Esophagus (tissue), 2 donors: ENCODE results near the gene INSR. TPM values are rescaled to one million over a fixed set of nuclear protein-coding genes. Genes with fewer than 3 reads are reported as not detected.

Experiments used
- H3K27ac ChIP-seq, 2 donors: one replicate each; pipeline ENCODE4 v1.5.1; 2013; ENCODE audit warnings: low read depth in 2 of 2, mild to moderate bottlenecking in 2 of 2, inconsistent platforms in 1 of 2, low read length in 1 of 2, moderate library complexity in 1 of 2
- H3K27me3 ChIP-seq, 2 donors: one replicate each; pipeline ENCODE4 v1.6.1; 2013; ENCODE audit warnings: low read length in 2 of 2, control low read depth in 1 of 2, mild to moderate bottlenecking in 1 of 2; ENCODE audit not compliant: insufficient read depth in 2 of 2, control insufficient read depth in 1 of 2
- H3K36me3 ChIP-seq, 2 donors: one replicate each; pipeline ENCODE4 v1.6.1; 2013; ENCODE audit warnings: low read length in 1 of 2; ENCODE audit not compliant: control insufficient read depth in 2 of 2, insufficient read depth in 2 of 2
- H3K4me1 ChIP-seq, 2 donors: one replicate each; pipeline ENCODE4 v1.6.1; 2013; ENCODE audit warnings: low read length in 1 of 2; ENCODE audit not compliant: control insufficient read depth in 2 of 2, insufficient read depth in 2 of 2
- H3K4me3 ChIP-seq, 2 donors: one replicate each; pipeline ENCODE4 v1.5.1; 2013; ENCODE audit warnings: low read length in 2 of 2, mild to moderate bottlenecking in 2 of 2, low read depth in 1 of 2, moderate library complexity in 1 of 2
- H3K9me3 ChIP-seq, 2 donors: one replicate each; pipeline ENCODE4 v1.6.1; 2013; ENCODE audit warnings: mild to moderate bottlenecking in 2 of 2, low read depth in 1 of 2, low read length in 1 of 2, moderate library complexity in 1 of 2; ENCODE audit not compliant: control insufficient read depth in 2 of 2, insufficient read depth in 1 of 2
- WGBS, 2 donors: extraction: QIAGEN DNeasy Blood & Tissue Kit; methylation state at CpG; one replicate each; pipeline ENCODE4 v1.1.7; 2013; 5-methylcytosine and 5-hydroxymethylcytosine counted together
- polyA plus RNA-seq, 2 donors: library from polyadenylated mRNA; stranded (reverse); fragments of 200-250 nt; gene quantifications; one replicate each; pipeline ENCODE4 v1.2.3, GENCODE V29; 2013
- donor health status: healthy with polysubstance abuse.
- donor health status: Bipolar disorder and iron deficiency.

Gene INSR
- 1 to 10 TPM; 2.2 to 3.3 TPM for polyA plus RNA-seq

DNA sequence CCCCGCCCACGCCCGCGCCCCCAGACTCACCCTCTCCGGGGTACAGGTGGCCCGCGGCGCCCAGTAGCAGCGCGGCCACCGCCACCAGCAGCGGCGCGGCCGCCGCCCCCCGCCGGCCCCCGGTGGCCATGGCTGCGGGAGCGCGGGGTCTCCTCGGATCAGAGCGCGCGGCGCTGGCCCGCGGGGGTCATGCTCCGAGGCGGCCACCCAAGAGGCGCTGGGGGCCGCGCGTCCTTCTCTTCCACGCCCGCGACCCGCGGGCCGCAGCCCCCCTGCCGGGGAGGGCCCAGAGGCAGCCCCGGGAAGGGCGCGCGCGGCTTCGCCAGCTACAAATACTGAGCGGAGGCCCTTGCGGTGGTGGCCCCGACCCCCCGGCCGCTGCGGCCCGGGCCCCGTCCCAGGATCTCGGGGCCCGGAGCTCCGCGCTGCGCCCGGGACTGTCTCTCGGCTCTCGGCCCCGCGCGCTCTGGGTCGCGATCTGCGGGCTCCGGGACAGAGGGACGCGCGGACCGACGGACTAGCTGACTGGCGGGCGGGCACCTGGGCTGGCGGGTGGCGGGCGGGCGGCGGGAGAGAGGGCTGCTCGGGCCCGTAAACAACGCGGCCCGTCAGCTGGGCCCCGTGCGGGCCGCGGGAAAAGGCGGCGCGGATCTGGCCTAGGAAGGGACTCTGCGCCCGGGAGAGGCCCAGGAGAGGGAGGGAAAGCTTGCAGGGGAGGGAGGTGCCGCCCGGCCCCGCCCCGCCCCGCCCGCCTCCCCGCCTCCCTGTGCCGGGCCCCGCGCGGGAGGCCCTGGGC is at the start of gene INSR:
Gene INSR (minus strand): TSS at position 653 of the 796 bp plus-strand sequence. CDS start 523 bp downstream, at position 130.
- Histone ChIP-seq H3K36me3 (no peaks in the 10 kb centered on the region), H3K9me3 (no peaks in the 10 kb centered on the region), H3K27ac (peak within 1 kb of the TSS; percentile 51 to 56), H3K27me3 (no peaks in the 10 kb centered on the region), H3K4me3 (peak within 1 kb of the TSS; percentile 65 to 70), H3K4me1 (peaks cover 0 to 3% of the 10 kb centered on the region in 2 donors)
- WGBS, 2 donors: 1 to 2% methylated on average over 50 to 108 of the region's 108 CpGs

DNA sequence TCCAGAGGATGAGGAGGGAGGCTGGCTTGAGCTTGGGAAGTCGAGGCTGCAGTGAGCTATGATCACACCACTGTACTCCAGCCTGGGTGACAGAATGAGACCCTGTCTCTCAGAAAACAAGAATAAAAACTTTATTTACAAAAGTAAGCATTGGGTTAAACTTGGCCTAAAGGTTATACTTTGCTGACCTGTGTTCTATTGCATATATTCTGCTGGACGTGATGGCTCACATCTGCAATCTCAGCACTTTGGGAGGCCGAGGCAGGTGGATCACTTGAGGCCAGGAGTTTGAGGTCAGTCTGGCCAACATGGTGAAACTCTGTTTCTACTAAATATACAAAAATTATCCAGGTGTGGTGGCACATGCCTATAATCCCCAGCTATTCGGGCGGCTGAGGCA is 47.9 kb upstream of the INSR start:
- Histone ChIP-seq H3K4me3 (no peak overlapping the region), H3K27me3 (no peaks in the 10 kb centered on the region), H3K27ac (no peak overlapping the region), H3K9me3 (no peaks in the 10 kb centered on the region), H3K4me1 (no peaks in the 10 kb centered on the region), H3K36me3 (no peaks in the 10 kb centered on the region)
- 88 to 89% methylated on average over 5 of the region's 5 CpGs for WGBS, 2 donors

DNA sequence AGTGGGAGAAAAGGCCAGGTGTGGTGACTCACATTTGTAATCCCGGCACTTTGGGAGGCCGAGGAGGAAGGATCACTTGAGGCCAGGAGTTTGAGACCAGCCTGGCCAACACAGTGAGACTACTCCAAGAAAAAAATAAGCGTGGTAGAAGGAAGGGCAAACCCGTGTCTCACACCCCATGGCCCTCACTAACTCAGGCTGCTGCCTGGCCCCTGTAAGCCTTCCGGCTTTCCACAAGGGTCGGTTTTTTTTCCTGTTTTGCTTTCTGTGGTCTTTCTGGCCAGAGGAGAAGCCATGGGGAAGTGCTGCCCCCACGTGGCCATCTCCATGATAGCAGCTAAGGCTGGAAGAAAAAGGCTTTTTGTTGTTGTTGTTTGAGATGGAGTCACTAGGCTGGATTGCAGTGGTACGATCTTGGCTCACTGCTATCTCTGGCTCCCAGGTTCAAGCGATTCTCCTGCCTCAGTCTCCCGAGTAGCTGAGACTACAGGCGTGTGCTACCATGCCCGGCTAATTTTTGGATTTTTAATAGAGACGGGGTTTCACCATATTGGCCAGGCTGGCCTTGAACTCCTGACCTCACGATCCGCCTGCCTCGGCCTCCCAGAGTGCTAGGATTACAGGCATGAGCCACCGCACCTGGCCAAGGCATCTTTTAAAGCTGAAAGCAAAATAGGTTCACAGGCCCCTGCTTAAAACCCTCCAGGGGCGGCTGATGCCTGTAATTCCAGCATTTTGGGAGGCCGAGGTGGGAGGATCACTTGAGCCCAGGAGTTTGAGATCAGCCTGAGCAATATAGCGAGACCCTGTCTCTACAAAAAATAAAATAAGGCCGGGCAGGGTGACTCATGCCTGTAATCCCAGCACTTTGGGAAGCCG is 47.0 kb upstream of the INSR start:
- Histone ChIP-seq H3K9me3 (no peaks in the 10 kb centered on the region), H3K27me3 (no peaks in the 10 kb centered on the region), H3K4me3 (no peak overlapping the region), H3K4me1 (no peaks in the 10 kb centered on the region), H3K36me3 (no peaks in the 10 kb centered on the region), H3K27ac (no peak overlapping the region)
- 34% methylated on average over 22 of the region's 22 CpGs for WGBS, 2 donors

DNA sequence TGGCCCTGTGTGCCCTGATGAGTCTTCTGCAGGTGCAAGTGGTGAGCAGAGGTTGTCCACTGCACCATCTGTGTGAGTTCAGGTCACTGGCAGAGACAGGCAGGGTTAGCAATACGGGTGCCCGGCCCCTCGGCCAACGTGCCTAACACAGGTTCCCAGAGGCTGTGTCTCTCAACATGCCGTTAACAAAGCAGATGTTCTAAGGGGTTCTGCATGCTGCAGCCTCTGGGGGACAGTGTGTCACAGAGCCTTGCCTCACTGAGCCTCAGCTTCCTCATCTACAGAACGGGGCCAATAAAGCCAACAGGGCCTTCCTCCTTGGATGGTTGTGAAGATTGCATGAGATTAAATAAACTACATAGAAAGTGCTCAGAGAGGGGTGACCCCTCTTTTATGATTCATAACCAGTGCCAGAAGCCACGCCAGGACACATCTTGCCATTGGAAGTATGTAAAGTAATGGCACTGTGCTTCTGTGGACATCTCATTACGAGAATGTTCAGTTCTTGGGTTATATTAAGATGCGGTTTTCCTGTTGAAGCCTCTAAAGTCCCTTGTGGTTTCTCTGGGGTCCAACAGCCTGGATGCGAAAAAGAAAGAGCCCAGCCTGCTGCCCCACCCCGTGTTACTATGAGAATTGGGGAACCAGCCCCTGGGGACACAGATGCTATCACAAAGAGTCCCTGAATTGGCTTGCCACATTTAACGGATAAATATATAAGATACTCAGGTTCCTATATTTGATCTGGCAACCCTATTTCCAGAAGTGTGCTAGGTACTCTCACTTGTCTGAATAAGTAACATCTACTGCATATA is 43.4 kb upstream of the INSR start:
- H3K27ac ChIP-seq: no peak overlapping the region
- no peaks in the 10 kb centered on the region for H3K4me1 ChIP-seq
- no peaks in the 10 kb centered on the region for H3K27me3 ChIP-seq
- H3K36me3 ChIP-seq: no peaks in the 10 kb centered on the region
- no peak overlapping the region for H3K4me3 ChIP-seq
- no peaks in the 10 kb centered on the region for H3K9me3 ChIP-seq
- WGBS, 2 donors: 67 to 77% methylated on average over 12 of the region's 12 CpGs

DNA sequence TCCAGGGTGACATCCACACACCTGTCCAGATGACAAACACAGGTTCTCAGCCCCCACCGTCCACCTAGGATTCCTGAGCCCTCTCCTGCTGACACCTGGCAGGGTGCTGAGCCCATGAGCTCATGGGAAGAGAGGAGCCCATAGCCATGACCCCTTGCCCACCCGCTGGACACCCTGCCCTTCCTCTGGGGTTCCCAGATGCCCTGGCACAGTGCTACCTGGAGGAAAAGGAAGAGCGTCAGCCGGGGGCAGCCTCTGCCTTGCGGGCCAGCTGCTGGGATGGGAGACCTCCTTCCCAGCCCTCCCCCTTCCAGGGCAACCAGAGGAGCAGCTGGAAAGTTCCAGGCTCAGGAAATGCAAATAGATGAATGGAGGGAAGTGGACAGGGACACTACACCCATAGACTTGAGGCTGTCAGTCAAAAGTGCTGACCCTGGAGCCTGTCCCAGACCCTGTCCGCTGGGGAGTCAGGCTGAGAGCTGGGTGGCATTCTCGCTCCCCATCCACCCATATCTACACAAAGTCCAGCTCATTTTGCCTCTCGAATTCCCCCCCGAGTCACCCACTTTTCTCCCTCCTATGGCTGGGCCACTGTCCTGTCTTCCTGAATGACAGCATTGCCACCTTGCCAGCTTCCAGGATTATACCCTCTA is 42.2 kb upstream of the INSR start:
- Histone ChIP-seq H3K27me3 (no peaks in the 10 kb centered on the region), H3K4me3 (no peak overlapping the region), H3K9me3 (no peaks in the 10 kb centered on the region), H3K4me1 (no peaks in the 10 kb centered on the region), H3K36me3 (no peaks in the 10 kb centered on the region), H3K27ac (no peak overlapping the region)
- 80 to 81% methylated on average over 9 of the region's 9 CpGs for WGBS, 2 donors

DNA sequence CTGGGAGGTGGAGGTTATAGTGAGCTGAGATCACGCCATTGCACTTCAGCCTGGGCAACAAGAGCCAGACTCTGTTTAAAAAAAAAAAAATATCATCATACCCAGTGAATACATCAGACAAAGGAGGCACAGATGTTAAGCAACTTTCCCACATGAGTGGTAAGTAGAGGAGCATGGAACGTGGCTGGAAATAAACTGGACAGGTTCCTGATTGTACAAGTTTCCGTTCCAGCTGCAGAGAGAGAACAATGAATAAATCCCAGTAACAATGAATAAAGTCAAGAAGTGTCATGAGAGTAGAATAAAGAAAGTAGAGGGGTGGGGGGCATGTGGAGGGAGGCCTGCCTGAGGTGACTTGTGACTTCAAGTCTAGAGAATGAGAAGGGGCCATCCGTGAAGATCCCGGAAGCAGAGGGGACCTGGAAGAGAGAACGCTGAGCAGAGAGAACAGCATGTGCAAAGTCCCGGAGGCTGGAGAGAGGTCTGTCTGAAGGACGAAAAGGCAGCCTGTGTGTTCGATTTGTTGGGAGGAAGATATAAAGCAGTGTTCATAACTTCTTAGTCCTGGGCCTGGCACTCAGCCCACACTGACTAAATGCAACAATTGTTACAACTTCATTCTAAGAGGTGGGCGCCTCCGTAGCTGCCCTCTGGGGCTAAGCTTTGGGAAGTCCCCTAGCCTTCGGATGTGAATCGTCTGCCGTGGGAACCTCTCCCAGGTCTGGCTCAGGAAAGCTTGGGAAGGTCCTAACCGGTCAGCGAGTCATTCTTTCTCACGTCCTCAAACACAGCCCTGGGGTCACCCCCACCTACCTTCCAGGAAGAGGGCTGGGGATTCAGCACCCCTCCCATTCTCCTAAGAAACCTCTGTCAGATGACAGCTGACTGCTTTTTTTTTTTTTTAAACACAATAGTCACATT is 39.2 kb upstream of the INSR start:
- WGBS, 2 donors: 47 to 56% methylated on average over 17 of the region's 17 CpGs
- no peak overlapping the region for H3K27ac ChIP-seq
- H3K9me3 ChIP-seq: no peaks in the 10 kb centered on the region

DNA sequence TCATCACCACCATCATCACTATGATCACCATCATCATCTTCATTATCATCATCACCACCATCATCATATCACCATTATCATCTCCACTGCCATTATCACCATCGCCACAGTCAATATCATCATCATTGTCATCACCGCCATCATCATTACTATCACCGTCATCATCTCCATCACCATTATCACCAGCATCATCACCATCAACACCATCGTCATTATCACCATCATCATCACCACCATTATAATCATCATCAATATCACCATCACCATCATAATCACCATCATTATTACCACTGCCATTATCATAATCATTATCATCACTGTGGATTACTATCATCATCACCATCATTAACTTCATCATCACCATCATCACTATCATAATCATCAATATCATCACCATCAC is 37.2 kb upstream of the INSR start:
- Histone ChIP-seq H3K4me3 (no peak overlapping the region), H3K36me3 (no peaks in the 10 kb centered on the region), H3K27me3 (peaks cover 0 to 3% of the 10 kb centered on the region in 2 donors), H3K27ac (no peak overlapping the region), H3K4me1 (no peaks in the 10 kb centered on the region), H3K9me3 (no peaks in the 10 kb centered on the region)
- 89 to 90% methylated on average over 4 of the region's 4 CpGs for WGBS, 2 donors

More for the DNA sequence above, 39.2 kb upstream of the INSR start:
- Histone ChIP-seq H3K36me3 (no peaks in the 10 kb centered on the region), H3K4me3 (no peak overlapping the region), H3K4me1 (no peaks in the 10 kb centered on the region), H3K27me3 (no peaks in the 10 kb centered on the region)

DNA sequence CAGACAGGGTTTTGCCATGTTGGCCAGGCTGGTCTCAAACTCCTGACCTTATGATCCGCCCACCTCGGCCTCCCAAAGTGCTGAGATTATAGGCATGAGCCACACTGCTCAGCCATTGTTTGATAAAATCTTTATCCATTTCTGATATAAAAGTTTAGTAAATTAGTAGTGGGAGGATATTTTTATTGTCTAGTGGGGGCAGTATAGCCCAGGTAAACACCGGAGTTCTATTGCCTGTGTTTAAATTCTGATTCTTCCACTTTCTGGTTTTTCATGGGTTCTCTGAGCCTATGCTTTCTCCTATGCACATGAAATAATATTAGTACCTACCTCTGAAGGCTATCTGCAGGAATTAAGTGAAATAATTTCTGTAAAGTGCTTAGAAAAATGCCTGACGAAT is 34.4 kb upstream of the INSR start:
- Histone ChIP-seq H3K4me3 (no peak overlapping the region), H3K27ac (no peak overlapping the region), H3K27me3 (peaks cover 0 to 3% of the 10 kb centered on the region in 2 donors), H3K9me3 (no peaks in the 10 kb centered on the region), H3K4me1 (no peaks in the 10 kb centered on the region), H3K36me3 (no peaks in the 10 kb centered on the region)
- 91 to 92% methylated on average over 4 of the region's 4 CpGs for WGBS, 2 donors
